GM12878 (cell line): ENCODE data around the gene GALNT9. TPM values are rescaled to one million over a fixed set of nuclear protein-coding genes. Genes with fewer than 3 reads are reported as not detected.

Source experiments
- ATAC-seq: fragments of 200-7000 bp; cut with Tn5 transposase; 3 replicates; pipeline ENCODE4 v1.9.1; 2020; ENCODE audit warnings: mild to moderate bottlenecking, moderate library complexity
- BruUV-seq: library from RNA; stranded (reverse); fragments of 400-500 nt; replicated peaks from 2 replicates; lab custom pipeline; 2021; lab: Mats Ljungman, UMichigan
- CTCF ChIA-PET: fragments of 300-600 bp; sonication (Branson Sonifier 250); formaldehyde crosslinking; extraction: SDS; loops from one replicate; lab custom pipeline; 2021; ENCODE audit warnings: inconsistent platforms; lab: Yijun Ruan, JAX
- POLR2A ChIA-PET: fragments of 350-600 bp; formaldehyde crosslinking; extraction: SDS; loops from one replicate; lab custom pipeline; 2021; ENCODE audit warnings: inconsistent platforms; lab: Charles Lee
- RAD21 ChIA-PET: fragments of 300-600 bp; sonication (Branson Sonifier 250); formaldehyde crosslinking; loops from one replicate; lab custom pipeline; 2023; ENCODE audit warnings: antibody characterized with exemption; ENCODE audit not compliant: unreplicated experiment; lab: Charles Lee
- SMC1A ChIA-PET: fragments of 300-600 bp; sonication (Branson Sonifier 250); formaldehyde crosslinking; loops from one replicate; lab custom pipeline; 2023; ENCODE audit not compliant: unreplicated experiment, uncharacterized antibody; lab: Charles Lee
- DNase-seq: peaks from one replicate; pipeline ENCODE4 v3.0.0-alpha.2; 2011; ENCODE audit warnings: low read depth, low spot score
- FAIRE-seq: peaks from 3 replicates; lab custom pipeline; 2011; peaks lifted over from hg19 to GRCh38; lab: Jason Lieb, UNC
- H2AFZ ChIP-seq: 2 replicates; pipeline ENCODE4 v1.6.0; 2011; ENCODE audit warnings: low read depth, low read length, control low read depth; ENCODE audit not compliant: control insufficient read depth
- H3K27ac ChIP-seq: 2 replicates; pipeline ENCODE4 v1.5.1; 2011; ENCODE audit warnings: control low read depth; ENCODE audit not compliant: control insufficient read depth, insufficient read depth
- H3K27me3 ChIP-seq, 2 experiments: replicated peaks in 1 of 2; 2 replicates each; pipeline versions ENCODE4 v1.6.0 to v1.6.1; 2011; ENCODE audit warnings: low read length in 1 of 2; ENCODE audit not compliant: control insufficient read depth in 2 of 2, insufficient read depth in 2 of 2
- H3K36me3 ChIP-seq, 2 experiments: 2 replicates each; pipeline ENCODE4 v1.5.1; 2011; ENCODE audit warnings: low read length in 1 of 2; ENCODE audit not compliant: control insufficient read depth in 2 of 2, insufficient read depth in 2 of 2
- H3K4me1 ChIP-seq: 2 replicates; pipeline ENCODE4 v1.6.1; 2011; ENCODE audit warnings: mild to moderate bottlenecking, low read length, moderate library complexity, mixed read lengths; ENCODE audit not compliant: control insufficient read depth, insufficient read depth
- H3K4me2 ChIP-seq: 2 replicates; pipeline ENCODE4 v1.6.0; 2011; ENCODE audit warnings: control low read depth; ENCODE audit not compliant: control insufficient read depth, insufficient read depth
- H3K4me3 ChIP-seq: fragments of 200-600 bp; sonication (generic); 2 replicates; pipeline ENCODE4 v1.5.1; 2016
- H3K79me2 ChIP-seq: 2 replicates; pipeline ENCODE4 v1.6.0; 2011; ENCODE audit warnings: low read length; ENCODE audit not compliant: control insufficient read depth, insufficient read depth
- H3K9ac ChIP-seq: 2 replicates; pipeline ENCODE4 v1.8.0; 2011; ENCODE audit warnings: low read length, control low read depth, mixed read lengths; ENCODE audit not compliant: control insufficient read depth, insufficient read depth
- H3K9me3 ChIP-seq: replicated peaks from 3 replicates; pipeline ENCODE4 v1.5.1; 2011; ENCODE audit warnings: mild to moderate bottlenecking, low read length; ENCODE audit not compliant: control insufficient read depth, insufficient read depth
- H4K20me1 ChIP-seq: 2 replicates; pipeline ENCODE4 v1.6.0; 2011; ENCODE audit not compliant: control insufficient read depth, insufficient read depth
- ASH2L ChIP-seq: fragments of 300-600, 200-600 bp; sonication (generic); IDR thresholded peaks from 2 replicates; pipeline ENCODE4 v1.6.1; 2017; ENCODE audit warnings: low read depth, mild to moderate bottlenecking, borderline replicate concordance
- BRCA1 ChIP-seq: IDR thresholded peaks from 2 replicates; pipeline ENCODE4 v1.6.1; 2011; ENCODE audit warnings: low read depth, low read length, improper control_type of control experiment
- CHD4 ChIP-seq: fragments of 200-600 bp; sonication (generic); IDR thresholded peaks from 2 replicates; pipeline ENCODE4 v1.6.1; 2016; ENCODE audit warnings: mild to moderate bottlenecking
- FOXM1 ChIP-seq: IDR thresholded peaks from 2 replicates; pipeline ENCODE4 v1.6.1; 2012; ENCODE audit warnings: low read depth, mild to moderate bottlenecking, inconsistent platforms, low read length, moderate library complexity
- IRF4 ChIP-seq: IDR thresholded peaks from 2 replicates; pipeline ENCODE4 v1.6.1; 2011; ENCODE audit warnings: low read depth, low read length
- TCF7 ChIP-seq: IDR thresholded peaks from 2 replicates; pipeline ENCODE4 v1.6.1; 2014; ENCODE audit warnings: antibody characterized with exemption, borderline replicate concordance
- YBX1 ChIP-seq: fragments of 450-650 bp; IDR thresholded peaks from 2 replicates; pipeline ENCODE4 v1.6.1; 2016; ENCODE audit warnings: antibody characterized with exemption
- ZBTB11 ChIP-seq: fragments of 450-650 bp; formaldehyde crosslinking; IDR thresholded peaks from 2 replicates; pipeline ENCODE4 v1.5.0; 2022; ENCODE audit warnings: mild to moderate bottlenecking, missing genetic modification characterization
- ZNF207 ChIP-seq: fragments of 450-650 bp; IDR thresholded peaks from 2 replicates; pipeline ENCODE4 v1.6.1; 2014; ENCODE audit warnings: antibody characterized with exemption, mild to moderate bottlenecking, borderline replicate concordance
- ZZZ3 ChIP-seq: IDR thresholded peaks from 2 replicates; pipeline ENCODE4 v1.6.1; 2011; ENCODE audit warnings: low read depth; ENCODE audit not compliant: control insufficient read depth, insufficient read length
- WGBS: methylation state at CpG from one replicate; pipeline ENCODE4 v1.1.6; 2016; ENCODE audit warnings: low lambda C conversion rate; ENCODE audit not compliant: insufficient replicate concordance, insufficient coverage; ENCODE audit errors: missing lambda C conversion rate; 5-methylcytosine and 5-hydroxymethylcytosine counted together
- in situ Hi-C: fragments of 300-500 bp; cut with MboI; formaldehyde crosslinking; loops from 9 replicates; pipeline ENCODE4 v1.14.3; 2018; ENCODE audit warnings: mixed read lengths
- intact Hi-C: fragments of 100-400 bp; cut with micrococcal nuclease; formaldehyde crosslinking; loops from one replicate; pipeline ENCODE4 v1.14.2; 2022; ENCODE audit not compliant: unreplicated experiment
- polyA plus RNA-seq, 11 experiments: library from polyadenylated mRNA; depleted of rRNA in 4 of 11; unstranded in 6 of 11; stranded (reverse) in 5 of 11; fragments of >200 nt; fragmentation: Nextera tagmentation in 4 of 11; fragmentation: Illumina TruSeq in 1 of 11; extraction: Ambion mirVana in 4 of 11; extraction: Trizol in 1 of 11; gene quantifications; 1 replicate in 1 of 11; 2 replicates in 10 of 11; pipeline versions ENCODE4 v1.2.1 to v1.2.3, GENCODE V29; 2011 to 2016; ENCODE audit warnings: inconsistent platforms in 2 of 11, missing spikeins in 2 of 11, low read depth in 1 of 11
- total RNA-seq, 4 experiments: library from RNA; depleted of rRNA in 3 of 4; stranded (reverse); fragments of >200 nt in 3 of 4; fragmentation: Illumina TruSeq in 1 of 4; extraction: Trizol in 1 of 4; gene quantifications; 2 replicates each; pipeline versions ENCODE4 v1.2.1 to v1.2.3, GENCODE V29; 2013 to 2021

Gene GALNT9
- total and polyA plus RNA-seq, 10 of the 15 experiments (the other 5 are each of a cell fraction or from before 2014, with no cell fraction given) = 0.04 TPM; not detected in 9

- Histone ChIP-seq H3K4me2 (no peak overlapping the region), H3K79me2 (no peaks in the 10 kb centered on the region), H3K4me1 (no peaks in the 10 kb centered on the region), H3K9me3 (no peaks in the 10 kb centered on the region), H3K27ac (no peak overlapping the region), H2AFZ (no peak overlapping the region), H3K36me3 (no peaks in the 10 kb centered on the region)
- FAIRE-seq = no peak
- ChIA-PET POLR2A (no interaction called here), CTCF (no interaction called here)
- intact Hi-C loops = no loop called here
- 35% methylated on average over 16 of the region's 16 CpGs for WGBS
- BruUV-seq = no TSS peak
- no peak for DNase-seq
- TF ChIP-seq FOXM1 (no peak), ZNF207 (no peak), ASH2L (no peak), ZZZ3 (no peak), CHD4 (no peak), ZBTB11 (CRISPR knock-in tag) (no peak), IRF4 (no peak), YBX1 (no peak), TCF7 (no peak), BRCA1 (no peak)
- TF ChIP-seq, all 136 proteins: peak for 0
- in situ Hi-C loops = no loop called here
- RAD21 ChIA-PET = no interaction called here
- Histone ChIP-seq H3K4me3 (no peak overlapping the region), H3K27me3 (peaks cover 0 to 2% of the 10 kb centered on the region in 2 experiments; a peak in 2 of 4 replicates), H4K20me1 (no peaks in the 10 kb centered on the region), H3K9ac (no peak overlapping the region)
- ATAC-seq = no peak
- SMC1A ChIA-PET = no interaction called here
Measured at GRCh38 chr12:132185705-132186104, 143.7 kb downstream of the GALNT9 start.
